Measurements from ENCODE around the gene SLC35G1. TPM values are rescaled to one million over a fixed set of nuclear protein-coding genes. Genes with fewer than 3 reads are reported as not detected.

Gene SLC35G1
- polyA plus RNA-seq, 1 experiment: 4.5 TPM

DNA sequence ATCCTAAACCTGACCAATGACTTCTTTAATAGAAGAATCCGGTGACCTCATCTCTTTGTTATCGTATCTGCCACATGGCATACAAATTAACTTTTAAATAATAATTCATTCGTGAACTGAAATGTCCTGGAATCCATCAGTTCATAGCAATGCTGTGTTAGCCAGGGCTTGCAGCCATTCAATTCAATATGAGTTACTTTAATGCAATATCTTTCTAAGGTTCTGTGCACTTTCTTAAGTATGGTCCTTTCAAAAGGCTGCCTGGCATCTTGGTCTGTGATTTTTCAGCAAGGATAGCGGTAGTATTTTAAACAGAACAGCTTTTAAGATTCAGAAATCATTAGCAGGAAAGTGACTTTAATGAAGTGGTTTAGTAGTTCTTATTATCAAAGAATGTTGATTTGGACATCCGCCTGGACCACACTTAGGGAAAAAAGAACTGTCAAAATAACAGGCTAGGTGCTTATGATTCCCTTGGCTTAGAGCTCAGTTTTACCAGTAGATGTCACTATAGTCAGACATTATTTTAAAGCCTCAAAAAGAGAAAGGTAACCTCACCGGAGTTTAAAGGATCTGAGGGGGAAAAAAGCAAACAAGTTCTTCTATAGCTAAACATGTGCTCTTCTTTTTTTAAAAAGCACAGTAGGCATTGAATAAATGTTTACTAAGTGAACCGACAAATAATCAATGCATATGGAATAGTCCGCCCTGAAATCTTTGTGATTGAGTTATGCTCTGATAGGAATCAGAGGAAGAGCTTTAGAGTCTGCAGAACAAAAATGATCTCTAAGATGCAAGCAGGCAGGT is 22.7 kb downstream of the SLC35G1 start:
- DNase-seq (ENCODE audit: low read depth): no peak
- POLR2A ChIA-PET: interaction anchor here (0.6 kb wide), 1 partner anchor 277 kb away, joined by 3 read pairs; no protein-coding TSS in a partner anchor
- Histone ChIP-seq H3K4me3 (ENCODE audit: low read depth, low read length) (no peak overlapping the region), H3K27me3 (ENCODE audit: control insufficient read depth, insufficient read depth, low read length) (no peaks in the 10 kb centered on the region), H3K36me3 (ENCODE audit: control insufficient read depth, insufficient read depth, low read length) (no peaks in the 10 kb centered on the region)
- CTCF ChIA-PET: interaction anchor here (0.6 to 3.2 kb wide), 32 partner anchors 8 to 547 kb away, joined by 3 to 65 read pairs (median 4); no protein-coding TSS in a partner anchor
- TF ChIP-seq, protein P1, sequence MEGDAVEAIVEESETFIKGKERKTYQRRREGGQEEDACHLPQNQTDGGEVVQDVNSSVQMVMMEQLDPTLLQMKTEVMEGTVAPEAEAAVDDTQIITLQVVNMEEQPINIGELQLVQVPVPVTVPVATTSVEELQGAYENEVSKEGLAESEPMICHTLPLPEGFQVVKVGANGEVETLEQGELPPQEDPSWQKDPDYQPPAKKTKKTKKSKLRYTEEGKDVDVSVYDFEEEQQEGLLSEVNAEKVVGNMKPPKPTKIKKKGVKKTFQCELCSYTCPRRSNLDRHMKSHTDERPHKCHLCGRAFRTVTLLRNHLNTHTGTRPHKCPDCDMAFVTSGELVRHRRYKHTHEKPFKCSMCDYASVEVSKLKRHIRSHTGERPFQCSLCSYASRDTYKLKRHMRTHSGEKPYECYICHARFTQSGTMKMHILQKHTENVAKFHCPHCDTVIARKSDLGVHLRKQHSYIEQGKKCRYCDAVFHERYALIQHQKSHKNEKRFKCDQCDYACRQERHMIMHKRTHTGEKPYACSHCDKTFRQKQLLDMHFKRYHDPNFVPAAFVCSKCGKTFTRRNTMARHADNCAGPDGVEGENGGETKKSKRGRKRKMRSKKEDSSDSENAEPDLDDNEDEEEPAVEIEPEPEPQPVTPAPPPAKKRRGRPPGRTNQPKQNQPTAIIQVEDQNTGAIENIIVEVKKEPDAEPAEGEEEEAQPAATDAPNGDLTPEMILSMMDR (IDR thresholded peaks at IDR 0.05; ENCODE audit: insufficient read depth, low read depth, low read length): peak; percentile 60

DNA sequence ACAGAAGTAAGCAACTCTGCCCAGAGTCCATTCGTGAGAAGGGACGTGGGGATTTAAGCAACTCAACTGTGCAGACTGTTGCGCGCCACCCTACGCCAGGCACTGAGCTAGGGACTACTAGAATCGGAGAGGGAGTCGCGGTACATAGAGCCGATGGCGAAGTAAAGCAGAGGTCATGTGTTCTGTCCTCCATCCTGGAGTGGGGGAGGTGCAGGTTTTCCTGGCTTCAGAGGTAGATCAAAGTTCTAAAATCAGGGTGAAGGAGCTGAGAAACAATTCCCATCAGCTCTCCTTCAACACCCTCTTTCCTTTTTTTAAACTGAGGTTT is 23.2 kb downstream of the SLC35G1 start:
- ChIA-PET POLR2A (interaction anchor here (0.6 kb wide), 1 partner anchor 276 kb away, joined by 3 read pairs; no protein-coding TSS in a partner anchor), CTCF (interaction anchor here (0.7 to 3.2 kb wide), 33 partner anchors 9 to 547 kb away, joined by 3 to 65 read pairs (median 4); no protein-coding TSS in a partner anchor)
- Histone ChIP-seq H3K4me3 (ENCODE audit: low read depth, low read length) (no peak overlapping the region), H3K27me3 (ENCODE audit: control insufficient read depth, insufficient read depth, low read length) (no peaks in the 10 kb centered on the region), H3K36me3 (ENCODE audit: control insufficient read depth, insufficient read depth, low read length) (no peaks in the 10 kb centered on the region)
- TF ChIP-seq, protein P1 (IDR thresholded peaks at IDR 0.05; ENCODE audit: insufficient read depth, low read depth, low read length): no peak
- DNase-seq (ENCODE audit: low read depth): no peak

DNA sequence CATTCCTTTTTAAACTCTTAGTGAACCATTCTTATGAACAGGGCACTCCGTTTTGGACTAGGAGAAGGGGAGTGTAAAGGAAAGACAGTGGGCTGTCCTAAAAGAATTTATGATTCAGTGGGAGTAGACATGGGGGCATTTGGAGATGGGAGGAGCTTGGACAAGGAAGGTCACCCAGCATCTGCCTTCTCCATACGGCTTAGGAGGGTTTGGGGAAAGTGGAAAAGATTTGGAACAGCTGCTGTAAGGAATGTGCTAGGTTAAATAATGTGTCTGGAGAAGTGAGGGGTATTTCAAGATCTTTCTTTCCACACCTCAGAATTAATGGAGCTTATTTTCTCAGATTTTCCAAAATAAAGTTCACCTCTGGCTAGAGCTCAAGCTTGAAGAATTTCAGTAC is 24.0 kb downstream of the SLC35G1 start:
- no peaks in the 10 kb centered on the region for H3K27me3 ChIP-seq (ENCODE audit: control insufficient read depth, insufficient read depth, low read length)
- TF ChIP-seq, protein P1 (IDR thresholded peaks at IDR 0.05; ENCODE audit: insufficient read depth, low read depth, low read length): no peak
- ChIA-PET CTCF (interaction anchor here (0.8 to 3.2 kb wide), 16 partner anchors 8 to 432 kb away, joined by 3 to 65 read pairs (median 5); no protein-coding TSS in a partner anchor), POLR2A (no interaction called here)
- no peak overlapping the region for H3K4me3 ChIP-seq (ENCODE audit: low read depth, low read length)
- DNase-seq (ENCODE audit: low read depth): no peak
- H3K36me3 ChIP-seq (ENCODE audit: control insufficient read depth, insufficient read depth, low read length): no peaks in the 10 kb centered on the region

DNA sequence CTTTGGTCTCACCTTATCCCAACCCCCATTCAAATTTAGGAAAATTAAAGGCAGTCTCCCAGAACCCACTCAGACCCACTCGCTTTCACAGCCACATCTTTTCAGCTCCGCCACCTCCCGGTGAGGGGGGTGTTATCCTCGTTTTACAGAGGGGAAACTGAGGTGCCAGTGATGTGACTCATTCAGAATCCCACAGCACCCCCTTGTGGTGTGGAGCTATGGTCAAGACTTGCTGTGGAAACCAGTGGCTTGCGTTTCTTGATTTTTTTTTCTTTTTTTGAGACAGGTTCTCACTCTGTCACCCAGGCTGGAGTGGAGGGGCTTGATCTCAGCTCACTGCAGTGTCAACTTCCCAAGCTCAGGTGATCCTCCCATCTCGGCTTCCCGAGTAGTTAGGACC is 27.6 kb downstream of the SLC35G1 start:
- TF ChIP-seq, protein P1 (IDR thresholded peaks at IDR 0.05; ENCODE audit: insufficient read depth, low read depth, low read length): peak; percentile 40
- H3K27me3 ChIP-seq (ENCODE audit: control insufficient read depth, insufficient read depth, low read length): no peaks in the 10 kb centered on the region

DNA sequence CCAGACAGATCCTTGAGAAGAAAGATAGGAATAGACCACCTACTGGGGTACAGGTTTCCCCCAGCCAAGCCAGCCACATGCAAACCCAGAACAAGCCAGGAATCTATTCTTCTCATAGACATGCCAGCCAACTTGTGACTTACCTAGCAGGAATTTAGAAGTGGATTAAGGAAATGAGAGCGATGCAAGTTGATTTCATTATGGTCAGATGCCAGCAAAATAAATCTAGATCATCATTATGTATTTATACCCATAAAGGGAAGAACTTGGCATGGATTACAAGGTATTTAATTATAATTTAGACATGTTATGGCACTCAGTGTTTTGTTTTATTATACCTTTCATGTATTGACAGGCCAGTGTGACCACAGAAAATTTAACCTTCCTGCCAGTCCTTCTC is 32.8 kb downstream of the SLC35G1 start:
- ChIA-PET CTCF (no interaction called here), POLR2A (no interaction called here)
- no peaks in the 10 kb centered on the region for H3K27me3 ChIP-seq (ENCODE audit: control insufficient read depth, insufficient read depth, low read length)
- H3K4me3 ChIP-seq (ENCODE audit: low read depth, low read length): no peak overlapping the region
- no peaks in the 10 kb centered on the region for H3K36me3 ChIP-seq (ENCODE audit: control insufficient read depth, insufficient read depth, low read length)
- TF ChIP-seq, protein P1 (IDR thresholded peaks at IDR 0.05; ENCODE audit: insufficient read depth, low read depth, low read length): no peak
- DNase-seq (ENCODE audit: low read depth): no peak

More for the DNA sequence above, 27.6 kb downstream of the SLC35G1 start:
- DNase-seq (ENCODE audit: low read depth): no peak
- ChIA-PET POLR2A (no interaction called here), CTCF (interaction anchor here (0.6 to 1.5 kb wide), 8 partner anchors 13 to 399 kb away, joined by 3 to 6 read pairs (median 4); no protein-coding TSS in a partner anchor)
- no peak overlapping the region for H3K4me3 ChIP-seq (ENCODE audit: low read depth, low read length)
- no peaks in the 10 kb centered on the region for H3K36me3 ChIP-seq (ENCODE audit: control insufficient read depth, insufficient read depth, low read length)
